Mucosa of stomach (tissue), 1 donor: ENCODE data around the gene FAH.
"Not testable (repeated sequence)": the region's sequence is repeated elsewhere in the genome, so short reads cannot be mapped to it uniquely, and the experiment has no call there.

ENCODE experiments used
- H3K27me3 ChIP-seq: one replicate; pipeline ENCODE4 v1.7.0; 2013; ENCODE audit warnings: mild to moderate bottlenecking, low read length; ENCODE audit not compliant: control insufficient read depth, insufficient read depth
- H3K36me3 ChIP-seq: one replicate; pipeline ENCODE4 v1.7.0; 2013; ENCODE audit warnings: low read length; ENCODE audit not compliant: control insufficient read depth, insufficient read depth
- H3K4me1 ChIP-seq: one replicate; pipeline ENCODE4 v1.7.0; 2013; ENCODE audit warnings: mild to moderate bottlenecking, low read length; ENCODE audit not compliant: control insufficient read depth, insufficient read depth
- H3K4me3 ChIP-seq: one replicate; pipeline ENCODE4 v1.7.0; 2013; ENCODE audit warnings: low read length
- H3K9ac ChIP-seq: one replicate; pipeline ENCODE4 v1.7.0; 2013; ENCODE audit warnings: mild to moderate bottlenecking, low read length, moderate library complexity
- H3K9me3 ChIP-seq: one replicate; pipeline ENCODE4 v1.7.0; 2013; ENCODE audit warnings: mild to moderate bottlenecking, low read length, moderate library complexity; ENCODE audit not compliant: control insufficient read depth
- donor health status: Pancreatic carcinoma.

Gene FAH

DNA sequence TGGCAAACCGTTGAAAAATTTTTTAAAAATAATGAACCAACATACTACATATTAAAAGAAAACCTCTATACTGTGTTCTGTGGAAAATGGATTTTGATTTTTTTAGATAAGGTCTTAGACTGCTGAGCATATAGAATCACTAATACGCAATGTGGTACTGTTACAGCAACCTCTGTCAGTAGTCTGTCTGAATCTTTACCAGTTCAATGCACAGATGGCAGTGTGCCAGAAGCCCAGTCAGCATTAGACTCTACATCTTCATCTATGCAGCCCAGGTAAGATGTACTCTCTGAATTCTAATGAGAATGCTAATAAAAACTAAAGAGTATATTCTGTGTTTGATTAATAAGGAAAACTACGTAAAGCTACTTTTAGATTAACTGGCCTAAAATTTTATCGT, 31.3 kb upstream of the FAH start:
- H3K4me3 ChIP-seq = no peak overlapping the region
- H3K36me3 ChIP-seq = peaks cover 6% of the 10 kb centered on the region
- peaks cover 3% of the 10 kb centered on the region for H3K4me1 ChIP-seq
- no peaks in the 10 kb centered on the region for H3K9me3 ChIP-seq
- H3K27me3 ChIP-seq = no peaks in the 10 kb centered on the region
- no peak overlapping the region for H3K9ac ChIP-seq

DNA sequence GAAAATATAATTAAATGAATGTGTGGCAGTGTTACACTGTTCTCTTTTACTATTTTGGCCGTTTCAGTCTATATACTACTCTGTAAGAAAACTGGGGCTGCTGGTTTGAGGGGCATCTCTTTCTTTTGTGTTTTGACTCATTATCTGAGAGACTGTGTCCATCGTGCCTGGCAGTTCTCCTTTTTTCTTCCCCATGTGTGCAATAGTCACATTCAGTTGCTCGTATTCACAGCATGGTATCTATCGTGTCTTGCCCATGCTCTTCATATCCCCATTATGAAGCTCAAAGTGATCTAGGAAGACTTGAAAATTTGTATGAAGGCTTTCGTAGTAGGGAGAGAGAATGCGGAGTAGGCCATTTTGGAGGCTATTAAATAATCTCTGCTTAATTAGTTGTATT, 29.8 kb upstream of the FAH start:
- H3K27me3 ChIP-seq = no peaks in the 10 kb centered on the region
- peaks cover 6% of the 10 kb centered on the region for H3K36me3 ChIP-seq
- H3K9me3 ChIP-seq = no peaks in the 10 kb centered on the region
- peaks cover 3% of the 10 kb centered on the region for H3K4me1 ChIP-seq
- H3K4me3 ChIP-seq = no peak overlapping the region
- H3K9ac ChIP-seq = no peak overlapping the region

DNA sequence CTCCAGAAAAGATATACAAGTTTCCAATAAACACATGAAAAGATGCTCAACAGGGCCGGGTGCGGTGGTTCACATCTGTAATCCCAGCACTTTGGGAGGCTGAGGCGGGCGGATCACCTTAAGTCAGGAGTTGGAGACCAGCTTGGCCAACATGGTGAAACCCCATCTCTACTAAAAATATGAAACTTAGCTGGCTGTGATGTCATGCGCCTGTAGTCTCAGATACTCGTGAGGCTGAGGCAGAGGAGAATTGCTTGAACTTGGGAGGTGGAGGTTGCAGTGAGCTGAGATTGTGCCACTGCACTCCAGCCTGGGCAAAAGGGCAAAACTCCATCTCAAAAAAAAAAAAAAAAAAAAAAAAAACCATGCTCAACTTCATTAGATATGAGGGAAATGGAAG, 25.5 kb upstream of the FAH start:
- not testable (repeated sequence) for H3K27me3 ChIP-seq, H3K4me1 ChIP-seq, H3K9ac ChIP-seq, H3K4me3 ChIP-seq, H3K36me3 ChIP-seq, H3K9me3 ChIP-seq

DNA sequence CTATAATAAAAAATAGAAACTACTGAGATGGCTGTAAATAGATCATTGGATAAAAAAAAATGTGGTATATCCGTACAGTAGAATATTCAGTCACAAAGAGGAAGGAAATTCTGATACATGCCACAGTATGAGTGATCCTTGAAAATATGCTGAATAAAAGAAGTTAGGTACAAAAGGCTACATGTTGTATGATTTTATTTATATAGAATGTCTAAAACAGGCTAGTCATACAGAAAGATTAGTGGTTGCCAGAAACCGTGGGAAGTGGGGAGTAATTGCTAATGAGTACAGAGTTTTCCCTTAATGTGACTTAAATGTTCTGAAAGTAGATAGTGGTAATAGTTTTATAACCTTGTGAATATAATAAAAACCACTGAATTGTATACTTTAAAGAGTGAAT, 24.9 kb upstream of the FAH start:
- H3K9me3 ChIP-seq = no peaks in the 10 kb centered on the region
- no peak overlapping the region for H3K4me3 ChIP-seq
- no peak overlapping the region for H3K9ac ChIP-seq
- H3K27me3 ChIP-seq = no peaks in the 10 kb centered on the region
- no peaks in the 10 kb centered on the region for H3K4me1 ChIP-seq
- H3K36me3 ChIP-seq = peaks cover 6% of the 10 kb centered on the region

DNA sequence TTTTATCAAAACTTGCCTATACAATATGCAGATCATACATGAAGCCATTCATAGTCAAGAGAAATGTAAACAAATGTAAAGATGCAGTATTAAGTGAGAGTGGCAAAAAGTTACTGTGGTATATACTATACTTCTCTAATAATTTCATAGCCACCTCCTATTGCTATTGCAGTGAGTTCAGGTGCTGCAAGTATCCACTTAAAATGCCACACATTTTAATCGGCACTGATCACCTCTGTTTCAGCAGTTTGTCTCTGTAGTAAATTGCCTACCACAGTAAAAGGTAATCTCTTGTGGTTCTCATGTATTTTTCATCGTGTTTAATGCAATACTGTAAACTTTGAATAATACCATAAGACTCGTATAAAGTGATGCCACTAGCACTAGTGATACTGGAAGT, 20.4 kb upstream of the FAH start:
- no peaks in the 10 kb centered on the region for H3K36me3 ChIP-seq

DNA sequence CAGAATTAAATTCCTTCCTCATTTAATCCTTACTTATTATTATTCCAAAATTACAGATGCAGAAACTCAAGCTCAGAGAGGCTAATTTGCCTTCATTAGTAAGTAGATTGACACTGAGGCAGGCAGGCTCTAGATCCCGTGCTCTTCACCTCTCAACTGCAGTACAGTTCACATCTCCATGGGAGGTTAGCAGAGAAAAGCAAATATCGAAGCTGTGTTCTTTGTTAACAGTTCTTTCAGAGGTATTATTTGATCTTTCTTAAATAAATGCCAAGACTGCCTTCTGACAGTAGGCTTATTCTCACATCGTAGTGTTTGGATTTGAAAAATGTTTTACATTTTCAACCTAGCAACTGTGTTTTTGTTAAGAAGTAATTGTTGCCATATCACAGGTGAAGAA, 15.9 kb upstream of the FAH start:
- Histone ChIP-seq H3K27me3 (no peaks in the 10 kb centered on the region), H3K36me3 (no peaks in the 10 kb centered on the region), H3K4me1 (no peaks in the 10 kb centered on the region), H3K9ac (no peak overlapping the region), H3K4me3 (no peak overlapping the region), H3K9me3 (no peaks in the 10 kb centered on the region)

More for the DNA sequence above, 20.4 kb upstream of the FAH start:
- no peak overlapping the region for H3K9ac ChIP-seq
- no peaks in the 10 kb centered on the region for H3K4me1 ChIP-seq
- H3K27me3 ChIP-seq = no peaks in the 10 kb centered on the region
- H3K4me3 ChIP-seq = no peak overlapping the region
- H3K9me3 ChIP-seq = no peaks in the 10 kb centered on the region

DNA sequence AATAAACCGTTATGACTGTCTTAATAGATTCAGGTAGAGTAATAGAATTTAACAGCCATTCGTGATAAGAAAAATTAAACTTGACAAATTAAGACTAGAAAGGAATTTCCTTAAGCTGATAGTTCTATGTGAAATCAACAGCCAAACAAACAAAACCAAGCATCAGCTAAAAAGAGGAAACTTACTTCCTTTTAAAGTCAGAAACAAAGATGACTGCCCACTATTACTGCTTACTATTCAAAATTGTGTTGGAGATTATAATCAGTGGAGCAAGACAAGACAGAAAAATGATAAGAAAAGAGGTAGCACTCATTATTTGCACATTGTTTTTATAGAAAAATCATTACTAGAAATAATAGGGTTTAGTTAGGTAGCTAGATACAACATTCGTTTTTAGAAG, 13.8 kb upstream of the FAH start:
- H3K9me3 ChIP-seq = no peaks in the 10 kb centered on the region
- no peaks in the 10 kb centered on the region for H3K36me3 ChIP-seq
- no peak overlapping the region for H3K4me3 ChIP-seq
- H3K9ac ChIP-seq = no peak overlapping the region
- no peaks in the 10 kb centered on the region for H3K27me3 ChIP-seq
- no peaks in the 10 kb centered on the region for H3K4me1 ChIP-seq

DNA sequence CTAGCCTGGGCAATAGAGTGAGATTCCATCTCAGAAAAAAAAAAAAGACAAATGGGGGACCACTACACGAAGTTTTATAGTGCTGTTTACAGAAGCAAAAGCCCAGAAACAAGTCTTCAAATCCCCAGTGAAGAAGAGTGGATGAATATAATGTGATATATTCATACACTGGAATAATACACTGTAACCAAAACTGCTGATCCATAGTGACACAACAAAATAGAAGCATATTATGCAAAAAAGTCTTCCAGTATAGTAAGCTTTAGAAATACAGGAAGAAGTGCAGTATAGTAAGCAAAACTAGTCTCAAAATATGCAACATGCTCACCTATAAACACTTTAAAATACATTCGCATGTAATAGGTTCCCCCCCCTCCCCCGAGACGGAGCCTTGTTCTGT, 11.9 kb upstream of the FAH start:
- H3K9me3 ChIP-seq = no peaks in the 10 kb centered on the region
- H3K4me1 ChIP-seq = no peaks in the 10 kb centered on the region
- no peaks in the 10 kb centered on the region for H3K36me3 ChIP-seq
- no peak overlapping the region for H3K4me3 ChIP-seq
- H3K9ac ChIP-seq = no peak overlapping the region
- H3K27me3 ChIP-seq = no peaks in the 10 kb centered on the region

DNA sequence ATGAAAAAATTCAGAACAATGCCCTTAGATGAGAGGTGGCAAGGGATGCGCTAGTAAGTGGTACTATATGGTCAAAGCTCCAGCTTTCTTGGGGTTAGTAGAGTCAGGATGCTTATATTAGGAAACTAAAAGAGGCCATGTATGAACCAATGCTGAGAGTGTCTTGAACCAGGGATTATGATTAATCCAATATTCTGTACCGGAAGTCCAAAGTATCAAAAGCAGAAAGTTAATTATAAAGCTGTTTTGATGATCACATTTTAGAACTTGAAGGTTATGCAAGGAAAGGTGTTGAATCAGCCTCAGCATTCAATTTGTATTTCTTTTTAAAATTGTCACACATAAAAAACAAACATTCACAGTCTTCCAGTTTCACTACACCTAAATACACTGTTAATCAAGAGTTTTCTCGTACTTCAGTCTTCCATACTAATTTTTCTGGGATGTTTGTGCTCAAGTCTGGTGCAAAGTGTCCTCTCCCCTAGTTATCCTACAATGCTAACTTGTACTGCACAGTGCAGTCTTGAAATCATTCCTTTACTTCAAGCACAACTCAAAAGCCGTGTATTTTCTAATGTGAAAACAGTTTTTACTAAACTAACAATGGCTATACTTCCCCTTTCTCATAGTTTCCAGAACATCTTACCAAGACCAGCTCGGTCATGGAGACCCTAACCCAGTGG, 10.7 kb upstream of the FAH start:
- Histone ChIP-seq H3K4me1 (no peaks in the 10 kb centered on the region), H3K9me3 (no peaks in the 10 kb centered on the region), H3K9ac (no peak overlapping the region), H3K4me3 (no peak overlapping the region), H3K27me3 (no peaks in the 10 kb centered on the region), H3K36me3 (no peaks in the 10 kb centered on the region)

DNA sequence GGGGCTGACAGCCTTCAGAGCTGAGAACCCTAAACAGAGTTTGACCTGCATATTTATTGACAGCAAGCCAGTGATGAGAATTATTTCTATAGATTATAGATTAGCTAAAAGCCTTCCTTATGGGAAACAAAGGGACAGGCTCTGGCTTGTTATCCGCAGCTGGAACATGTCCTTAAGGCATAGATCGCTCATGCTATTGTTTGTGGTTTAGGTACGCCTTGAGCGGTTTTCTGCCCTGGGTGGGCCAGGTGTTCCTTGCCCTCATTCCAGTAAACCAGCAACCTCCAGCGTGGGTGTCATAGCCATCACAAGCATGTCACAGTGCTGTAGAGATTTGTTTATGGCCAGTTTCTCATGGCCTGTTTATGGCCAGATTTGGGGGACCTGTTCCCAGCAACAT, 10.2 kb upstream of the FAH start:
- no peaks in the 10 kb centered on the region for H3K27me3 ChIP-seq
- no peaks in the 10 kb centered on the region for H3K36me3 ChIP-seq
- H3K4me3 ChIP-seq = no peak overlapping the region

DNA sequence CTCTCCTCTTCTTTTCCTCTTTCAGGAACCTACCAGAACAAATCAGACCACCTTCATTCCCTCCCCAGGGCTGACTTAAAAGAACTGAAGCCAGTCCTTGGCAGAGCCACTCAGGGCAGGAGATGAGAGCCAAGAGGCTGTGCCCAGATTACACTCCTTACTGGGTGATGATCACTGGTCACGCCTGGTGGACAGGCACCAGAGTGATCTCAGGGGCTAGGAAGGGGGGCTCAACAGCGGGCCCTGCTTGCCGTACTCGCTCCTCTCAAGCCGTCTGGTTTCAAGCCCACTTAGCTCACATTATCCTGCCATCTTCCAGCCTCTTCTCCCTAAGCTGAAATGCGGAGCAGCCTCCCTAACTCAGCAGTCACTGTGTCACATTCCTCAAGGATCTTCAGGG, 1.7 kb upstream of the FAH start:
- Histone ChIP-seq H3K36me3 (no peaks in the 10 kb centered on the region), H3K9ac (no peak overlapping the region), H3K4me3 (no peak overlapping the region), H3K4me1 (peaks cover 20% of the 10 kb centered on the region), H3K9me3 (no peaks in the 10 kb centered on the region), H3K27me3 (no peaks in the 10 kb centered on the region)

More for the DNA sequence above, 10.2 kb upstream of the FAH start:
- no peaks in the 10 kb centered on the region for H3K4me1 ChIP-seq
- no peaks in the 10 kb centered on the region for H3K9me3 ChIP-seq
- H3K9ac ChIP-seq = no peak overlapping the region

DNA sequence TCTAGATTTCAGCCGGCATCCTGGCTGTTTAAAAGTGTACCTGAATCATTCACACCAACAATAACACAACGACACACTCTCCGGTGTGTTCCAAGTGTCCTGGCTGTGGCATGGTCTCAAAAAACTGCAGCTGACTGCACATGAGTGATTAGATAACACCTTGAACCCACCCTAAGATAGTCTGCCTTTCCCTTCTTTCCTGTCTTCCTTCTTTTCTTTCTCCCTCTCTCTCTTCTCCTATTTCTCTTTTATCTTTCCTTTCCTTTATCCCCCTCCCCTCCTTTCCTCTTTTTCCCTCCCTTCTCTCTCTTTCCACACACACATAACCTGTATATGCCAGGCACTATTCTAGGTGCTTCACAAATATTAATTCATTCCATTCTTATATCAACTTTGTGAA, 1.2 kb upstream of the FAH start:
- peaks cover 20% of the 10 kb centered on the region for H3K4me1 ChIP-seq
- no peak overlapping the region for H3K4me3 ChIP-seq
- H3K27me3 ChIP-seq = no peaks in the 10 kb centered on the region
- no peaks in the 10 kb centered on the region for H3K9me3 ChIP-seq
- H3K9ac ChIP-seq = no peak overlapping the region
- H3K36me3 ChIP-seq = no peaks in the 10 kb centered on the region
